Measurements from ENCODE around the gene TAF4. TPM values are rescaled to one million over a fixed set of nuclear protein-coding genes. Genes with fewer than 3 reads are reported as not detected.
A peak's percentile ranks its signal among the peaks of the same experiment; 100 is the strongest.

TAF4 gene
- total and polyA plus RNA-seq, 2 of the 13 experiments (the other 11 are each of a cell fraction or from before 2014, with no cell fraction given), result 5.9 to 12.0 TPM

GRCh38 chr20:62066339-62066982, 780 bp upstream of the TAF4 start (continued):
- TF ChIP-seq, protein P1, sequence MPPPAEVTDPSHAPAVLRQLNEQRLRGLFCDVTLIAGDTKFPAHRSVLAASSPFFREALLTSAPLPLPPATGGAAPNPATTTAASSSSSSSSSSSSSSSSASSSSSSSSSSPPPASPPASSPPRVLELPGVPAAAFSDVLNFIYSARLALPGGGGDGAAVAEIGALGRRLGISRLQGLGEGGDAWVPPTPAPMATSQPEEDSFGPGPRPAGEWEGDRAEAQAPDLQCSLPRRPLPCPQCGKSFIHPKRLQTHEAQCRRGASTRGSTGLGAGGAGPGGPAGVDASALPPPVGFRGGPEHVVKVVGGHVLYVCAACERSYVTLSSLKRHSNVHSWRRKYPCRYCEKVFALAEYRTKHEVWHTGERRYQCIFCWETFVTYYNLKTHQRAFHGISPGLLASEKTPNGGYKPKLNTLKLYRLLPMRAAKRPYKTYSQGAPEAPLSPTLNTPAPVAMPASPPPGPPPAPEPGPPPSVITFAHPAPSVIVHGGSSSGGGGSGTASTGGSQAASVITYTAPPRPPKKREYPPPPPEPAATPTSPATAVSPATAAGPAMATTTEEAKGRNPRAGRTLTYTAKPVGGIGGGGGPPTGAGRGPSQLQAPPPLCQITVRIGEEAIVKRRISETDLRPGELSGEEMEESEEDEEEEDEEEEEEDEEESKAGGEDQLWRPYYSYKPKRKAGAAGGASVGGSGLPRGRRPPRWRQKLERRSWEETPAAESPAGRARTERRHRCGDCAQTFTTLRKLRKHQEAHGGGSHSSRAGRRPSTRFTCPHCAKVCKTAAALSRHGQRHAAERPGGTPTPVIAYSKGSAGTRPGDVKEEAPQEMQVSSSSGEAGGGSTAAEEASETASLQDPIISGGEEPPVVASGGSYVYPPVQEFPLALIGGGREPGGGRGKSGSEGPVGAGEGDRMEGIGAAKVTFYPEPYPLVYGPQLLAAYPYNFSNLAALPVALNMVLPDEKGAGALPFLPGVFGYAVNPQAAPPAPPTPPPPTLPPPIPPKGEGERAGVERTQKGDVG (CRISPR knock-in tag; IDR thresholded peaks at IDR 0.05; ENCODE audit: borderline replicate concordance), result no peak
- TF ChIP-seq PAXIP1 (CRISPR knock-in tag; conservative IDR thresholded peaks at IDR 0.05), result no peak
- no peak for TF ChIP-seq RELA (CRISPR knock-in tag; IDR thresholded peaks at IDR 0.05)
- no peak for TF ChIP-seq DMAP1 (CRISPR knock-in tag; IDR thresholded peaks at IDR 0.05)
- no peak for TF ChIP-seq TCF12 (IDR thresholded peaks at IDR 0.05)
- TF ChIP-seq TCF12 (CRISPR knock-in tag; IDR thresholded peaks at IDR 0.05), result no peak
- no peak for TF ChIP-seq ZNF775 (CRISPR knock-in tag; IDR thresholded peaks at IDR 0.05; ENCODE audit: borderline replicate concordance)
- TF ChIP-seq KLF9 (CRISPR knock-in tag; IDR thresholded peaks at IDR 0.05; ENCODE audit: low read depth), result no peak
- TF ChIP-seq ZNF7 (CRISPR knock-in tag; IDR thresholded peaks at IDR 0.05), result no peak
- TF ChIP-seq ZNF17 (CRISPR knock-in tag; IDR thresholded peaks at IDR 0.05), result no peak
- TF ChIP-seq ZMYM4 (CRISPR knock-in tag; IDR thresholded peaks at IDR 0.05), result no peak
- TF ChIP-seq ZNF468 (CRISPR knock-in tag; IDR thresholded peaks at IDR 0.05), result no peak
- TF ChIP-seq MIER3 (CRISPR knock-in tag; IDR thresholded peaks at IDR 0.05; ENCODE audit: borderline replicate concordance), result no peak
- no peak for TF ChIP-seq ZNF552 (CRISPR knock-in tag; IDR thresholded peaks at IDR 0.05; ENCODE audit: borderline replicate concordance)
- TF ChIP-seq GMEB1 (CRISPR knock-in tag; IDR thresholded peaks at IDR 0.05; ENCODE audit: borderline replicate concordance), result no peak
- TF ChIP-seq DPF2 (CRISPR knock-in tag; IDR thresholded peaks at IDR 0.05; ENCODE audit: borderline replicate concordance, low read depth), result no peak
- TF ChIP-seq, protein P2, sequence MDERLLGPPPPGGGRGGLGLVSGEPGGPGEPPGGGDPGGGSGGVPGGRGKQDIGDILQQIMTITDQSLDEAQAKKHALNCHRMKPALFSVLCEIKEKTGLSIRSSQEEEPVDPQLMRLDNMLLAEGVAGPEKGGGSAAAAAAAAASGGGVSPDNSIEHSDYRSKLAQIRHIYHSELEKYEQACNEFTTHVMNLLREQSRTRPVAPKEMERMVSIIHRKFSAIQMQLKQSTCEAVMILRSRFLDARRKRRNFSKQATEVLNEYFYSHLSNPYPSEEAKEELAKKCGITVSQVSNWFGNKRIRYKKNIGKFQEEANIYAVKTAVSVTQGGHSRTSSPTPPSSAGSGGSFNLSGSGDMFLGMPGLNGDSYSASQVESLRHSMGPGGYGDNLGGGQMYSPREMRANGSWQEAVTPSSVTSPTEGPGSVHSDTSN (CRISPR knock-in tag; IDR thresholded peaks at IDR 0.05), result no peak
- TF ChIP-seq DNMT3B (CRISPR knock-in tag; conservative IDR thresholded peaks at IDR 0.05), result no peak
- TF ChIP-seq FOXJ3 (CRISPR knock-in tag; IDR thresholded peaks at IDR 0.05; ENCODE audit: borderline replicate concordance), result no peak
- 0 out of 2 replicates have a peak, but pooled peaks have one; percentile 8 for TF ChIP-seq NFATC3 (CRISPR knock-in tag; IDR thresholded peaks at IDR 0.05)
- TF ChIP-seq ZNF253 (CRISPR knock-in tag; IDR thresholded peaks at IDR 0.05; ENCODE audit: borderline replicate concordance), result no peak

Measured in HepG2 (cell line).